DOHH2 (cell line): ENCODE results near the gene LANCL2.

Experiments used
- H3F3A ChIP-seq: fragments of 200-600 bp; sonication (generic), shearing (Covaris generic); 2 replicates; pipeline ENCODE4 v1.6.0; 2016; ENCODE audit warnings: antibody characterized with exemption, mild to moderate bottlenecking; ENCODE audit not compliant: control insufficient read depth, insufficient read depth
- H3K27ac ChIP-seq: fragments of 200-600 bp; sonication (generic); 2 replicates; pipeline ENCODE4 v1.5.1; 2014; ENCODE audit warnings: low read depth, mild to moderate bottlenecking, low read length, moderate library complexity
- H3K27me3 ChIP-seq: fragments of 200-600 bp; sonication (generic); 2 replicates; pipeline ENCODE4 v1.6.1; 2014; ENCODE audit warnings: mild to moderate bottlenecking, low read length, mixed read lengths; ENCODE audit not compliant: control insufficient read depth
- H3K36me3 ChIP-seq: fragments of 200-600 bp; sonication (generic); 2 replicates; pipeline ENCODE4 v1.6.1; 2014; ENCODE audit warnings: mild to moderate bottlenecking, low read length, moderate library complexity, mixed read lengths; ENCODE audit not compliant: control insufficient read depth
- H3K4me1 ChIP-seq: fragments of 200-600 bp; sonication (generic); 2 replicates; pipeline ENCODE4 v1.6.1; 2014; ENCODE audit warnings: mild to moderate bottlenecking, low read length, mixed read lengths; ENCODE audit not compliant: control insufficient read depth
- H3K4me2 ChIP-seq: fragments of 200-600 bp; sonication (generic); 2 replicates; pipeline ENCODE4 v1.6.0; 2014; ENCODE audit warnings: mild to moderate bottlenecking, low read length, moderate library complexity
- H3K4me3 ChIP-seq: fragments of 200-600 bp; sonication (generic); 2 replicates; pipeline ENCODE4 v1.5.1; 2014; ENCODE audit warnings: mild to moderate bottlenecking, low read length, mixed read lengths
- H3K79me2 ChIP-seq: fragments of 200-600 bp; sonication (generic); 2 replicates; pipeline ENCODE4 v1.6.1; 2014; ENCODE audit warnings: mild to moderate bottlenecking, low read length, mixed read lengths; ENCODE audit not compliant: control insufficient read depth
- H3K9me2 ChIP-seq: fragments of 200-600 bp; sonication (generic); replicated peaks from 2 replicates; pipeline ENCODE4 v1.6.1; 2014; ENCODE audit warnings: mild to moderate bottlenecking, low read length, mixed read lengths; ENCODE audit not compliant: control insufficient read depth
- H3K9me3 ChIP-seq: fragments of 200-600 bp; sonication (generic); 2 replicates; pipeline ENCODE4 v1.6.1; 2014; ENCODE audit warnings: antibody characterized with exemption, low read length, mixed read lengths; ENCODE audit not compliant: control insufficient read depth, insufficient read depth
- H4K20me1 ChIP-seq: fragments of 200-600 bp; sonication (generic); 2 replicates; pipeline ENCODE4 v1.6.0; 2014; ENCODE audit warnings: low read depth, mild to moderate bottlenecking, antibody characterized with exemption, low read length, moderate library complexity; ENCODE audit not compliant: control insufficient read depth, insufficient read depth
- CTCF ChIP-seq: fragments of 200-600 bp; sonication (generic); IDR thresholded peaks from one replicate; pipeline ENCODE4 v1.5.1; 2014; ENCODE audit warnings: antibody characterized with exemption, mild to moderate bottlenecking, low read depth, low read length; ENCODE audit not compliant: poor library complexity, severe bottlenecking
- EZH2phosphoT487 ChIP-seq: fragments of 200-600 bp; sonication (generic); IDR thresholded peaks from 2 replicates; pipeline ENCODE4 v1.6.1; 2017; ENCODE audit warnings: borderline replicate concordance, mild to moderate bottlenecking, antibody characterized with exemption, low read length, moderate library complexity, mixed read lengths

Gene LANCL2

DNA sequence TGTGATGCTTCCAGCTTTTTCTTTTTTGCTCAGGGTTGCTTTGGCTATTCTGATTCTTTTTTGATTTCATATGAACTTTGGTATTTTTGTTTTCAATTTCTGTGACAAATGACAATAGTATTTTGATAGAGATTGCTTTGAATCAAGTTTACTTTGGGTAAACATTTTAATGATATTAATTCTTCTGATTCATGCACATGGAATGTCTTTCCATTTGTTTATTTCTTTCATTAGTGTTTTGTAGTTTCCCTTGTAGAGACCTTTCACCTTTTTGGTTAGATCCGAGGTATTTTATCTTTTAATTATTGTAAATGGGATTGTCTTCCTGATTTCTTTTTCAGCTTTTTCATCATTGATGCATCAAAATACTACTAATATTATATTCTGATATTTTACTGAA is 93.2 kb downstream of the LANCL2 start:
- Histone ChIP-seq H3K36me3 (no peaks in the 10 kb centered on the region), H3K4me3 (no peak overlapping the region), H4K20me1 (no peaks in the 10 kb centered on the region), H3K27me3 (no peaks in the 10 kb centered on the region), H3K27ac (no peak overlapping the region), H3K9me3 (no peaks in the 10 kb centered on the region), H3K4me1 (peaks cover 5% of the 10 kb centered on the region; the same call in 1 of the 2 replicates), H3K4me2 (no peak overlapping the region), H3K9me2 (no peaks in the 10 kb centered on the region), H3K79me2 (no peaks in the 10 kb centered on the region), H3F3A (no peaks in the 10 kb centered on the region)
- TF ChIP-seq CTCF (no peak), EZH2phosphoT487 (no peak)

GRCh38 chr7:55463686-55464262 is 98.6 kb downstream of the LANCL2 start:
- Histone ChIP-seq H3K27me3 (no peaks in the 10 kb centered on the region), H3K36me3 (peaks cover 36% of the 10 kb centered on the region)

GRCh38 chr7:55464422-55464821 is 99.3 kb downstream of the LANCL2 start:
- Histone ChIP-seq H3K27ac (no peak overlapping the region), H3K4me2 (no peak overlapping the region), H3K9me2 (no peaks in the 10 kb centered on the region), H3F3A (no peaks in the 10 kb centered on the region), H3K4me3 (no peak overlapping the region), H3K36me3 (peaks cover 36% of the 10 kb centered on the region), H3K9me3 (no peaks in the 10 kb centered on the region), H3K4me1 (no peaks in the 10 kb centered on the region), H3K79me2 (no peaks in the 10 kb centered on the region), H3K27me3 (no peaks in the 10 kb centered on the region), H4K20me1 (no peaks in the 10 kb centered on the region)
- TF ChIP-seq CTCF (no peak), EZH2phosphoT487 (no peak)

More at GRCh38 chr7:55463686-55464262, 98.6 kb downstream of the LANCL2 start:
- H3K4me2 ChIP-seq: no peak overlapping the region
- TF ChIP-seq EZH2phosphoT487 (no peak), CTCF (no peak)
- H3K4me3 ChIP-seq: no peak overlapping the region
- no peaks in the 10 kb centered on the region for H3K9me2 ChIP-seq
- H3K9me3 ChIP-seq: no peaks in the 10 kb centered on the region
- H4K20me1 ChIP-seq: no peaks in the 10 kb centered on the region
- no peaks in the 10 kb centered on the region for H3K79me2 ChIP-seq
- no peaks in the 10 kb centered on the region for H3F3A ChIP-seq
- H3K27ac ChIP-seq: no peak overlapping the region
- no peaks in the 10 kb centered on the region for H3K4me1 ChIP-seq

- no peak for TF ChIP-seq EZH2phosphoT487
- no peak for TF ChIP-seq CTCF
- Histone ChIP-seq H3K4me1 (no peaks in the 10 kb centered on the region), H3K36me3 (peaks cover 36% of the 10 kb centered on the region)
Observed at GRCh38 chr7:55465691-55466090, 100.6 kb downstream of the LANCL2 start.

More at GRCh38 chr7:55465691-55466090, 100.6 kb downstream of the LANCL2 start:
- Histone ChIP-seq H3K79me2 (no peaks in the 10 kb centered on the region), H3K27ac (no peak overlapping the region), H3K9me3 (no peaks in the 10 kb centered on the region), H3K27me3 (no peaks in the 10 kb centered on the region), H3F3A (no peaks in the 10 kb centered on the region), H4K20me1 (no peaks in the 10 kb centered on the region), H3K4me2 (no peak overlapping the region), H3K4me3 (no peak overlapping the region), H3K9me2 (no peaks in the 10 kb centered on the region)
